ENCODE measurements around the gene DENND1A.

DENND1A gene

DNA sequence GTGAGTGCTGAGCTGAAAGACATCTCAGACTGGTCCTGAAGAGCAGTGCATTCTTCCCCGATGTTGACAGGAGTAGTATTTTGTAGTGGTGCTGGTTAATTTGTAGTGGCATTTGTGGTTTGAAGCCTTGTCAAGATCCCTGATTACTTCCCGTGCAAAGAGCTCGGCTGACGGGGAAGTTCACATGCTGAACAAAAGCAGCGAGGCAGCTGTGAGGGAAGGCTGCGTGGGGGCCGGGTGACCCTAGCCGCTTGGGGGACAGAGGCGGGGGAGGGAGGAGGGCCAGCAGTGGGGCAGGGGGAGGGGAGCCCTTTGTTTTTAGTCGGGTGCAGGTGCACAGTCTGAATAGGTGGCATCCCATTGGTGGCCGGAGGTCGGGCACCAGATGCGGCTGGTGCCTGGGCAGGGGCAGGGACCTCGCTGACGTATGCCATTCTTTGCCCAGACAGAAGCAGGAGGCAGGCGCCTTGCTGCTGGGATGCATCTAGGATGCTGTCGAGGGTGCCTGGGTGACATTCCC is 509.3 kb downstream of the DENND1A start:
- DNase-seq: no peak

GRCh38 chr9:123419721-123420591 is 510.0 kb downstream of the DENND1A start:
- DNase-seq: no peak

- DNase-seq: no peak
These were observed 510.8 kb downstream of the DENND1A start for GRCh38 chr9:123419091-123419490.

DNA sequence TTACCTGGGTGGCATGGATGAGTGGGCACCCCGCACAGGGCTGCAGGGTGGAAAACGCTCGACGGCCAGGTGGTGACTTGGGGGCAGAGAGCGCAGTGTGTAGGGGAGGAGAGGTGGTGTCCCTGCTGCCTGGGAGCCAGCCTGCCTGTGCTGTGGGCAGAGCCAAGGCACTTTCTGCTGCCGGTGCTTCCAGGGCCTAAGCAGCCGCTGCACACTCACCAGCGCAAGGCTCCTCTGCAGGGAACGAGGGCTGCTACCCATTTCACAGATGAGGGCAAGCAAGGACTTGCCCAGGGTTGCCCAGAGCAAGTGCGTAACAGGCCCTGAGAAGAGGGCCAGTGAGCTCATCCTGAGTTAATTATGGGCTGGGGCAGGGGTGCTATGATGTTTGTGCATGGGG is 511.4 kb downstream of the DENND1A start:
- no peak for DNase-seq

DNA sequence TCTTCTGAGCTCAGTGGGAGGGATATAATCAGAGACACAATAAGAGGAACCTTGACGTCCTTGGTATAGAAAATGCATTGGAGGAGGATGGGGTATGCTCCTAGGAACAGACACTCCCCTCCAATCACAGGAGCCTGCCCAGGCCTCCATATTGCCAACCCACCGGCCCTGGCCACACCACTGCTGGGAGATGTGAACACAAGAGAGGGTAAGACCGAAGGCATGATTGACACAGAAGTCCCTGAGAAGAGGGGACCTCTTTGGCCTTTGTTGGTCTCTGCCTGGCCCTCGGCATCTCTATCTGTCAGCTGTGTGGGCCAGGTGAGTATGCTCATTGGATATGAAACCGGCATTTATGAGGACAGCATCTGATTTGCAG is 511.9 kb downstream of the DENND1A start:
- no peak for DNase-seq

DNA sequence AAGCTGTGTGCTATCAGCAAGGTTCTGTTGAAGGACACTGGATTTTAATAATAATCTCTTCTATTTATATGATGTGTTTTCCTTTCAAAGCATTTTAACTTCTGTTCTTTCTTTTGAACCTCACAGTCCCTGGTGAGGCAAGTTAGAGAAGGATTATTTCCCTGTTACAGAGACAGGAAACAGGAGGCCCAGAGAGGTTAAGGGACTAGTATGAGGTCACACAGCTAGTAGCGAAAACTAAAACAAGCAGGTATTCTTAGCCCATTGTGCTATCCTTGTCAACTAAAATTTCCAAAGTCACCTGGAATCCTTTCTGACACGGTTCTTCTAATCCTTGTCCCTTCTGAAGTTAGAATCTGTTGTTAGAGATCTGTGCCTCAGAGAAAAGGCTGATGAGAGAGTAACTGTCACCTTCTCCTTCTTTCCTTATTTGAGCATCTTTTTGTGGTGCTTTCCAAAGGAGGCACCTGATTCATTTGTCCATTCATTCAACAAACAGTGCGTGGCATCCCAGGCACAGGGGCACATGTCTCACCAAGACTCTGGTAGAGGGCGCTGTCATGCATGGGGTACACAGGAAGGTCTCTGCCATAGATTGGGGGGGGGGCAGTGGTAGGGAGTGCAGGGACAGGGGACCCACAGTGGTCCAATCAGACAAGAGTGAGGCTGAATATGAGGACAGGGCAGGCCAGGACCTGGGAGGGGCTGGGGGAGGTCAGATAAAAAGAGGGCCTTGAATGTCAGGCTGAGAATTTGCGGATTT is 512.5 kb downstream of the DENND1A start:
- DNase-seq: no peak

DNA sequence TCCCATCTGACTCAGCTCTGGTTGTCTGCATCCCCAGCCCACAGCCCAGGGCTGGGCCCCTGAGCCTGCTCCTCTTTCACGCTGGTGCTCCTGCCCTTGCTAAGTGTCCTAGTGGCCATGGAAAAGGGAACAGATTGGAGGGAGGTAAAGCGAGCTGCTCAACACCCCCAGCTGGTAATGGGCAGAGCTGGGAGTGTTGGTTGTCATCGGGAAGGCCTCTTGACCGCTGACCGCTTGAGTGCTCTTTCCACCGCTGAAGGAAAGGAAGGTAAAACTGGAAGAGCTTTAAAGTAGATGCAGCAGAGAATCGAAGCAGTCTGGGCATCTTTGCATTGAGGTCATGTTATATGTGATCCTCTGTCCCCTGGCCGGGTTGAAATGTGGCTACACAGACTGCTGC is 513.8 kb downstream of the DENND1A start:
- DNase-seq: no peak

DNA sequence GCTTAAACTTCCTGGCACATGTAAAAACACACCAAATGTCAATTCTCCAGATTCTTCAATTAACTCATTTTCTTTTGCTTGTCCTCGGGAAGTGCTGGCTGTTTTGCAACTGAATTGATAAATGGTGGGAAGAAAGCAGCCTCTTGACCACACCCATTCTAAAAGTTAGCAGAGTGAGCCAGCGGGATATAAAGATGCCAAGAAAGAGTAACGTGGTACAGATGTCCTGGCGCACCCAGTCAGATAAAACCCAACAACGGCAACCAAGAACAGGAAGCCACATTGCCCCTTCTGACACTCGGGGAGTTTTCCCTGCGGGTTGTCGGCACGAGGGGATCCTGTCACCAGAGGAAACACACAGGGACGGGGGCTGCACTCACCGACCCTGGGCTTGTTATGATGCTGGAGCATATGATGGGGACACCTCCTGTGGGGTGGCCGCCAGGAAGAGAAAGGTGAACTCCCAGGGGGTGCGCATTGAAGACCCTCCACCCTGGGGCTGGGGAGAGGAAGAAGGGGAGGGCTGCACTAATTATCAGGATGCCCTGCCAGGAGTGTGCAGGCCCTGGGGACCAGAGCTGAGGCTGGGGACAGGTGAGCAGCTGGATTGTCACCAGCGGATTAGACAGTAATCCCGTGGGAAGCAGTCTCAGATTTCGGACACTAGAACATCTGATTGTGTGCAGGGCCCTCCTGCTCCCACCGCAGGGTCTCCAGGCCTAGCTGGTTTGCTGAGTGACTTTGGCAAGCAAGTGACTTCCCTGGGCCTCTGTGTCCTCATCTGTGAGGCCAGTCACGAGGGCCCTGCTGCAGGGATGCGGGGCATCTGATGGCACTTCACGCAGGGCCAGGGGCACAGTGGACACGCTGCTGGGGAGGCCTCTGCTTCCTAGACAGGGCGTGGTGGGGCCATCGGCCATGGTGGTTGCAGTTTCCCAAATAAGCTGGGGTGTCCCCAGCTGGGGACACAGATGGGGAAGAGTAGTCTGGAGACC is 514.7 kb downstream of the DENND1A start:
- DNase-seq: no peak

DNA sequence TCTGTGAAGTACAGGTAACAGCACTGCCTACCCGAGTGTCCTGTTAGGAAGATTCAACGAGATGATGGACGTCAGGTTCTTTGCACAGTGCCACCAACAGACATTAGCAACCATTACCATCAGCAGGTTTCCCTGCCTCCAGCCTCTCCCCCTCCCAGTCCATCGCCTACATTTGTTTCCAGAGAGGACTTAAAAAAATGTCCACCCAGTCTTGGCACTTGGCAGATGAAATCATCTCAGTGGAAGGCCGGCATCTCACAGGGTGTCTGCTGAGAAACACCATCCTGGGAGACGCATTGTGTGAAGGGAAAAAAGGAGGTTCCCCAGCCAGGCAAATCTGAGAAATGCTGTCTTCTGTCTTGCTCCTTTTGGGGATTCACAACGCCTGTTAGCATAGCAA is 515.7 kb downstream of the DENND1A start:
- DNase-seq: no peak

GRCh38 chr9:123412171-123412820 is 517.6 kb downstream of the DENND1A start:
- no peak for DNase-seq

DNA sequence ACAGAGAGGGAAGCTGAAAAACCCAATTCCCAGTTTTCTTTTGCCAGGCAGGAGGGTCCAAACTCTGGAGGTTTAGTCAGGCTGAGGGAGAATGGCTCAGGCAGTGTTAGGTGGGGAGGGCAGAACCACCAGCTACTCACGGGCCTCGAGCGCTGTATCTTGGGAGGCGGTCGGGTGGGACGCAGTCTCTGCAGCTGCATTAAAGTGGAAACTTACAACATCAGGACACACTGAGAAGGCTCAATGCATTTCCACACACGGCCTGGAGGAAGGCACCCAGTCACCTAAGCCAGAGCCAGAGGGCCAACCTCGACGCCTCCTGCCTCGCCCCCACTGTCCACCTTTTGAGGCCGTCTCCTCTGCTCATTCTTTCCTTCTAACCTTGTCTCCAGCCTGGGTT is 518.3 kb downstream of the DENND1A start:
- DNase-seq: no peak

- DNase-seq: no peak
These were observed 518.7 kb downstream of the DENND1A start for GRCh38 chr9:123411191-123411590.

- DNase-seq: no peak
These were observed 519.5 kb downstream of the DENND1A start for GRCh38 chr9:123410281-123410910.

GRCh38 chr9:123408313-123409262 is 521.3 kb downstream of the DENND1A start:
- no peak for DNase-seq

- no peak for DNase-seq
These were observed 522.6 kb downstream of the DENND1A start for GRCh38 chr9:123407217-123407851.

DNA sequence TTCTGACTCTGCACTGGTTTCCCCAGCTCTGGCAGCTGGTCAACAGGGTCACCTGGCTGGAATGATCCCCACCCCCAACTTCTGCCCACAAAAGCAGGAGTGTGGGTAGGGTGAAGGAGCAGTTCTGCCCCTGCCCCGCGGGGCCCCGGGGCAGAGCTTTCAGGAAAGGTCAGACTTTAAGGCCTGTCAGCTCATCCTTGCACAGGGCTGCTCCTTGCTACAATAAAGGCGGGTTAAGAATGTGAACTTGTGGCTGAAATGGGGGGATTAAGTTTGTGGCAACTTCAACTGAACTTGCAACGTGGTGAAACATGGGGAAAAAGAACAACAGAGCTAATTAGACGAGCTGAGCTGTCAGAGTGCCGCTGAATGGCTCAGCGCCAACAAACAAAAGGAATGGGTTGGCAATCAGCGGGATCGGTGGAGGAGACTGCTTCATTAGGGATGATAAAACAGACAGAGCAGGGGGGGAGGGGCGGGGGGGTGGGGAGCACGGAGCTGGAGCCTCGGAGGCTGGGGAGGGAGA is 523.2 kb downstream of the DENND1A start:
- no peak for DNase-seq

- no peak for DNase-seq
These were observed 523.9 kb downstream of the DENND1A start for GRCh38 chr9:123406016-123406415.

DNA sequence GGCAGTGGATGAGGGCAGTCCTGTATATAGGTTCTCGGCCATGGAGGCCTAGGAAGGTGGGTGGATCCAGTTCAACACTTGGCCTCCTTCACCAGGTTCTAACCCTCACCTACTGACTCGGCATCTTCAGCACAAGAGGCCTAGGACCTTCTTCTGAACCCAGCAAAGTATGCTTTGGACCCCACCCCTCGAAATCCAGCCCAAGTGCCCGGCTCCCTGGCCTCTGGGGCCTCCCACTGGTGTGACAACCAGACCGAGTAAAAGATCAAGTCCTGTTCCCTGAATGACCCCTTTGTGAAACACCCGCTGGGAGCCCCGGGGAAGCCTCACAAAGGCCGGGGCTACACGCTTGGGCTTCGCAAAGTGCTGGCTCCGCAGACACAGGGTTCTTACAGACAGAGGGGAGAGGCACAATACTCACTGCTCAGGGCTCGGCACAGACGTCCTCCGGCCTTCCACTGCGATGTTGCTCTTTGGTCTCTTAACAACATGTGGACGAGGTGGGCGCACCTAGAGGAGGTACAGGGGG is 526.9 kb downstream of the DENND1A start:
- DNase-seq: no peak

- peak in 2 of 3 donors; percentile 16 to 25 for DNase-seq
These were observed 527.9 kb downstream of the DENND1A start for GRCh38 chr9:123401879-123402513.

All from suppressor macrophage treated with lipopolysaccharide for 1 hour (primary cell).